Astrocyte (in vitro differentiated cells and primary cell): Measurements from ENCODE around the gene CACHD1.

Experiments used
- EZH2 ChIP-seq: IDR thresholded peaks from 2 replicates; pipeline ENCODE4 v1.6.1; 2012; ENCODE audit warnings: mild to moderate bottlenecking, low read length, inconsistent platforms; ENCODE audit not compliant: insufficient read depth
- TF ChIP-seq, protein P1 (sequence below): IDR thresholded peaks from 2 replicates; pipeline ENCODE4 v1.5.1; 2011; ENCODE audit warnings: low read depth, mild to moderate bottlenecking, inconsistent platforms, low read length, moderate library complexity; ENCODE audit not compliant: insufficient read depth

DNA sequence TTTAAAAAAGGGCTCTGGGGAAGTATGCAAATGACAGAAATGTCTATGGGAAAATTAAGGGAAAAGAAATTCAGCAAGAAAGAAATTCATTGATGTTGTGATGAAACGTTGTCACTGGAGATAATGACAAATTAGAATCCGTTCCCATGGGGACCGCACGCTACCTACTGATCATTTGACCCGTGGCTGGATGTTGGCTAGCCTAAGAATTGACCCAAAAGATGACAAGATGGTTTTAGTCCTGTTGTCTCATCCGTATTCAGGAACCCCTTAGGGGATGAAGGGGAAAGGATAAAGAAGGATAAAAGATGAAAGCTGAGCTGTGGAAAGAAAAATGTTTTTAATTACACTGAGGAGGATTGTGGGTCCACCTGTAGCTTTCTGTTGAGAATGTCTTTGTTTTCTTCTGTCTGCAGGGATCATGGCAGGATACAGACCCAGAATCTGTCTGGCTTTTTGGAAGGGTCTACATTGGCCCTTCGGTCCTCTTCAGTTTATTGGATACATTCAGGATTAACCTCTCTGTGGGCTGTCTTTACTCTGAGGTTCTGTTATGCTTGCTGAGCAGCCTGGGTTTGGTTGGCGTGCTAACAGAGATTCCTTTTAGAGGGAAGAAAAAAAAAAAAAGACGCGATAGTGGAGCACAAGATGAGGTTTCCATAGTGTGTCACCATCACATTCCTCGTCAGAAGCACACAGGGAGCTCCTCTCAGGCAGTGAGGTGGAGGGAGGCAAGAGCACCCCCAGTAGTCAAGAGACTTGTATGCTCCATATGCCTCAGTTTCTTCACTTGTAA lies 106.2 kb downstream of the CACHD1 start:
- TF ChIP-seq, protein P1, sequence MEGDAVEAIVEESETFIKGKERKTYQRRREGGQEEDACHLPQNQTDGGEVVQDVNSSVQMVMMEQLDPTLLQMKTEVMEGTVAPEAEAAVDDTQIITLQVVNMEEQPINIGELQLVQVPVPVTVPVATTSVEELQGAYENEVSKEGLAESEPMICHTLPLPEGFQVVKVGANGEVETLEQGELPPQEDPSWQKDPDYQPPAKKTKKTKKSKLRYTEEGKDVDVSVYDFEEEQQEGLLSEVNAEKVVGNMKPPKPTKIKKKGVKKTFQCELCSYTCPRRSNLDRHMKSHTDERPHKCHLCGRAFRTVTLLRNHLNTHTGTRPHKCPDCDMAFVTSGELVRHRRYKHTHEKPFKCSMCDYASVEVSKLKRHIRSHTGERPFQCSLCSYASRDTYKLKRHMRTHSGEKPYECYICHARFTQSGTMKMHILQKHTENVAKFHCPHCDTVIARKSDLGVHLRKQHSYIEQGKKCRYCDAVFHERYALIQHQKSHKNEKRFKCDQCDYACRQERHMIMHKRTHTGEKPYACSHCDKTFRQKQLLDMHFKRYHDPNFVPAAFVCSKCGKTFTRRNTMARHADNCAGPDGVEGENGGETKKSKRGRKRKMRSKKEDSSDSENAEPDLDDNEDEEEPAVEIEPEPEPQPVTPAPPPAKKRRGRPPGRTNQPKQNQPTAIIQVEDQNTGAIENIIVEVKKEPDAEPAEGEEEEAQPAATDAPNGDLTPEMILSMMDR, result no peak
- TF ChIP-seq EZH2, result no peak
